Gastrocnemius medialis (tissue), 4 donors: ENCODE results near the gene GLDC.

Source experiments
- POLR2A ChIP-seq, 2 donors: fragments of 450-650 bp; IDR thresholded peaks; one replicate each; pipeline ENCODE4 v1.6.1; 2017; ENCODE audit warnings: antibody characterized with exemption in 2 of 2, mild to moderate bottlenecking in 2 of 2, moderate library complexity in 2 of 2
- TF ChIP-seq, protein P1 (sequence below), 5 experiments: fragments of 450-650 bp in 3 of 5; fragments of 200-600 bp in 2 of 5; sonication (generic) in 2 of 5; IDR thresholded peaks in 4 of 5; conservative IDR thresholded peaks in 1 of 5; 1 replicate in 4 of 5; 2 replicates in 1 of 5; pipeline ENCODE4 v1.5.1; 2016 to 2019; ENCODE audit warnings: antibody characterized with exemption in 5 of 5, mild to moderate bottlenecking in 3 of 5, moderate library complexity in 3 of 5

DNA sequence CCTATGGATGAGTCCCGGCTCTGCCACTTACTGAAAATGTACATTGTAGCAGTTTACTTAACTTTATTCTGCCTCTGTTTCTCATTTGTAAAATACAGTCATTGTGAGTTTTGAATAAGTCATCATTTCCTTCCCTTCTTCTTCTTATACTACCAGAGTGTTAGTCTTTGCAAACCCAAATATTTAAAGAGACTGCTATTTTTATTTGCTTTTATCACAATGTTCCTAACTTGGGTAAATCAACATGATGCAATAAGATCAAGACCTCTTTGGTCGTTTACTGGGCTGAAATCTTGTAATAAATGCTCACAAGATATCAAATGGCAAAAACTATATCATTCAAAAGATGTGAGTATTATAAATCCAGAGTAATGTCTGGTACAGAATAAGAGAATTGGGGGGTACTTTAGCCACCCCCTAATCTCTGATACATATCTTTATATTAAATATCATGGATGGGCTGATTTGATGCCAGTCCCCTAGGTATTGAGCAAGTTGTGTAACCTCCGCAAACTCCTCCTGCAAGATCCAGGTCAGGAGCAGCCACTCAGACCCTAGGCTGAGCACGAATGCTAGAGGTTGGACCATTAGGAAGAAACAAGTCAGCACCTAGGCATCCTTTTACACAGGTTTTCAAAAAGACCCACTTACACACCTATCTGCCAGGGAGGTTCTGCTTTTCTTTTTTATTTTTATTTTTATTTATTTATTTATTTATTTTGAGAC lies 13.3 kb upstream of the GLDC start:
- TF ChIP-seq POLR2A (IDR thresholded peaks at IDR 0.05) = no peak
- TF ChIP-seq, protein P1, sequence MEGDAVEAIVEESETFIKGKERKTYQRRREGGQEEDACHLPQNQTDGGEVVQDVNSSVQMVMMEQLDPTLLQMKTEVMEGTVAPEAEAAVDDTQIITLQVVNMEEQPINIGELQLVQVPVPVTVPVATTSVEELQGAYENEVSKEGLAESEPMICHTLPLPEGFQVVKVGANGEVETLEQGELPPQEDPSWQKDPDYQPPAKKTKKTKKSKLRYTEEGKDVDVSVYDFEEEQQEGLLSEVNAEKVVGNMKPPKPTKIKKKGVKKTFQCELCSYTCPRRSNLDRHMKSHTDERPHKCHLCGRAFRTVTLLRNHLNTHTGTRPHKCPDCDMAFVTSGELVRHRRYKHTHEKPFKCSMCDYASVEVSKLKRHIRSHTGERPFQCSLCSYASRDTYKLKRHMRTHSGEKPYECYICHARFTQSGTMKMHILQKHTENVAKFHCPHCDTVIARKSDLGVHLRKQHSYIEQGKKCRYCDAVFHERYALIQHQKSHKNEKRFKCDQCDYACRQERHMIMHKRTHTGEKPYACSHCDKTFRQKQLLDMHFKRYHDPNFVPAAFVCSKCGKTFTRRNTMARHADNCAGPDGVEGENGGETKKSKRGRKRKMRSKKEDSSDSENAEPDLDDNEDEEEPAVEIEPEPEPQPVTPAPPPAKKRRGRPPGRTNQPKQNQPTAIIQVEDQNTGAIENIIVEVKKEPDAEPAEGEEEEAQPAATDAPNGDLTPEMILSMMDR (IDR thresholded peaks at IDR 0.05 in 4 of 5, conservative IDR thresholded peaks at IDR 0.05 in 1 of 5) = no peak
